HepG2 (cell line): Measurements from ENCODE around the gene SIVA1. TPM values are rescaled to one million over a fixed set of nuclear protein-coding genes. Genes with fewer than 3 reads are reported as not detected.

ENCODE experiments used
- ARID5B ChIP-seq: IDR thresholded peaks from 2 replicates; pipeline ENCODE4 v1.4.0; 2020; ENCODE audit warnings: mild to moderate bottlenecking, missing genetic modification reagents
- HNRNPLL ChIP-seq: fragments of 200-400 bp; formaldehyde crosslinking; IDR thresholded peaks from 2 replicates; pipeline ENCODE4 v1.6.1; 2017; ENCODE audit warnings: mild to moderate bottlenecking, low read depth, low read length; ENCODE audit not compliant: poor library complexity, severe bottlenecking
- KMT2B ChIP-seq: IDR thresholded peaks from 2 replicates; pipeline ENCODE4 v1.6.1; 2016; ENCODE audit warnings: missing genetic modification reagents, missing compliant biosample characterization
- MTERF4 ChIP-seq: sonication (generic); formaldehyde crosslinking; IDR thresholded peaks from 2 replicates; pipeline ENCODE4 v1.8.0; 2023; ENCODE audit warnings: mild to moderate bottlenecking, missing genetic modification reagents
- NFAT5 ChIP-seq: sonication (generic); formaldehyde crosslinking; IDR thresholded peaks from 2 replicates; pipeline ENCODE4 v1.4.0; 2020; ENCODE audit warnings: missing genetic modification reagents
- NFIB ChIP-seq: sonication (generic); formaldehyde crosslinking; IDR thresholded peaks from 2 replicates; pipeline ENCODE4 v1.9.0; 2021; ENCODE audit warnings: missing genetic modification reagents, mild to moderate bottlenecking, borderline replicate concordance
- NONO ChIP-seq, 2 experiments: fragments of 450-650 bp in 1 of 2; sonication (generic) in 1 of 2; formaldehyde crosslinking in 1 of 2; IDR thresholded peaks in 1 of 2; conservative IDR thresholded peaks in 1 of 2; 2 replicates each; pipeline versions ENCODE4 v1.6.1 to v1.8.0; 2017 to 2022; ENCODE audit warnings: mild to moderate bottlenecking in 1 of 2, missing genetic modification reagents in 1 of 2, moderate library complexity in 1 of 2
- REXO4 ChIP-seq: sonication (generic); formaldehyde crosslinking; IDR thresholded peaks from 2 replicates; pipeline ENCODE4 v1.8.0; 2022; ENCODE audit warnings: missing genetic modification reagents, mild to moderate bottlenecking, borderline replicate concordance
- SCMH1 ChIP-seq: sonication (generic); formaldehyde crosslinking; IDR thresholded peaks from 2 replicates; pipeline ENCODE4 v1.9.0; 2021; ENCODE audit warnings: missing genetic modification reagents, mild to moderate bottlenecking, borderline replicate concordance
- ZNF33A ChIP-seq: sonication (generic); formaldehyde crosslinking; IDR thresholded peaks from 2 replicates; pipeline ENCODE4 v1.5.1; 2020; ENCODE audit warnings: missing genetic modification reagents, mild to moderate bottlenecking, moderate library complexity, borderline replicate concordance
- ZNF503 ChIP-seq: sonication (generic); formaldehyde crosslinking; IDR thresholded peaks from 2 replicates; pipeline ENCODE4 v1.4.0; 2020; ENCODE audit warnings: missing genetic modification reagents
- ZNF670 ChIP-seq: sonication (generic); formaldehyde crosslinking; IDR thresholded peaks from 2 replicates; pipeline ENCODE4 v1.8.0; 2022; ENCODE audit warnings: mild to moderate bottlenecking, missing genetic modification reagents, borderline replicate concordance
- ZNF703 ChIP-seq: sonication (generic); formaldehyde crosslinking; IDR thresholded peaks from 2 replicates; pipeline ENCODE4 v1.5.1; 2020; ENCODE audit warnings: missing genetic modification reagents, mild to moderate bottlenecking, moderate library complexity, borderline replicate concordance
- polyA plus RNA-seq, 8 experiments: library from polyadenylated mRNA; depleted of rRNA in 3 of 8; stranded (reverse) in 7 of 8; unstranded in 1 of 8; fragments of >200 nt; fragmentation: Illumina TruSeq in 4 of 8; extraction: Trizol in 4 of 8; gene quantifications; 2 replicates each; pipeline versions ENCODE4 v1.2.1 to v1.2.3, GENCODE V29; 2011 to 2016; ENCODE audit warnings: low read depth in 4 of 8, missing spikeins in 1 of 8, mixed read lengths in 1 of 8; ENCODE audit not compliant: insufficient read depth in 1 of 8
- total RNA-seq, 5 experiments: library from RNA; depleted of rRNA; stranded (reverse); fragments of >200 nt; fragmentation: Illumina TruSeq; extraction: Trizol; gene quantifications; 2 replicates each; pipeline ENCODE4 v1.2.3, GENCODE V29; 2016; ENCODE audit warnings: low read depth in 1 of 5

SIVA1 gene
- total and polyA plus RNA-seq, 2 of the 13 experiments (the other 11 are each of a cell fraction or from before 2014, with no cell fraction given) = 123 to 186 TPM

- TF ChIP-seq SCMH1 = no peak
- peak; percentile 85 for TF ChIP-seq HNRNPLL
- no peak for TF ChIP-seq ZNF33A (CRISPR knock-in tag)
- TF ChIP-seq KMT2B (CRISPR knock-in tag) = peak; percentile 76
- no peak for TF ChIP-seq MTERF4 (CRISPR knock-in tag)
- no peak; the same call in 1 of the 2 replicates for TF ChIP-seq ARID5B (CRISPR knock-in tag)
- peak; percentile 69; the same call in 1 of the 2 replicates for TF ChIP-seq ZNF670
- no peak for TF ChIP-seq NFIB
- TF ChIP-seq REXO4 (CRISPR knock-in tag) = no peak
- no peak; the same call in 1 of the 2 replicates for TF ChIP-seq ZNF703
- no peak for TF ChIP-seq NONO (IDR thresholded peaks at IDR 0.05)
- peak; percentile 96 for TF ChIP-seq NONO (CRISPR knock-in tag; conservative IDR thresholded peaks at IDR 0.05)
- peak; percentile 32; the same call in 1 of the 2 replicates for TF ChIP-seq NFAT5 (CRISPR knock-in tag)
- peak; percentile 43 for TF ChIP-seq ZNF503
Observed at GRCh38 chr14:104752735-104753527, at the start of gene SIVA1 (continued).
